Measurements from ENCODE around the gene TANGO2.

TANGO2 gene

DNA sequence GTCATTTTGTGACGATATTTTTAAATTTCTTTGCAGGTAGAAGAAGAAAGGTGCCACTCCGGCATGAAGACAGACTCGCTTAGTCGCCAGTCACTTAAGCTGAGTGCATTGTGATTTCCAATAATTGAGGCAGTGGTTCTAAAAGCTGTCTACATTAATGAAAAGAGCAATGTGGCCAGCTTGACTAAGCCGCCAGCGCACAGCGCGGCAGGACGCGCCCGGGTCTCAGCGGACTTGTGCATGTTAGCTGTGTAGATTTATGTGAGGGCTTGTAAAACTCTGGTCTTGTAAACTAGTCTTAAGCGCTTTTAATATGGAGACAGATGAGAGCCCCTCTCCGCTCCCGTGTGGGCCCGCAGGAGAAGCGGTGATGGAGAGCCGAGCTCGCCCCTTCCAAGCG lies 64.7 kb downstream of the TANGO2 start:
- no peak for DNase-seq (ENCODE audit: low read depth, low spot score)

DNA sequence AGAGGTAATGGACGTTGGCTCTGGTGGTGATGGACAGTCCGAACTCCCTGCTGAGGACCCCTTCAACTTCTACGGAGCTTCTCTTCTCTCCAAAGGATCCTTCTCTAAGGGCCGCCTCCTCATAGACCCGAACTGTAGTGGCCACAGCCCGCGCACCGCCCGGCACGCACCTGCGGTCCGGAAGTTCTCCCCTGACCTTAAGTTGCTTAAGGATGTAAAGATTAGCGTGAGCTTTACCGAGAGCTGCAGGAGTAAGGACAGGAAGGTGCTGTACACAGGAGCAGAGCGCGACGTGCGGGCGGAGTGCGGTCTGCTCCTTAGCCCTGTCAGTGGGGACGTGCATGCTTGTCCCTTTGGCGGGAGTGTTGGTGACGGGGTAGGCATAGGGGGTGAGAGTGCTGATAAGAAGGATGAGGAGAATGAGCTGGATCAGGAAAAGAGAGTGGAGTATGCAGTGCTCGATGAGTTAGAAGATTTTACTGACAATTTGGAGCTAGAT lies 65.2 kb downstream of the TANGO2 start:
- DNase-seq (ENCODE audit: low read depth, low spot score) = no peak

DNA sequence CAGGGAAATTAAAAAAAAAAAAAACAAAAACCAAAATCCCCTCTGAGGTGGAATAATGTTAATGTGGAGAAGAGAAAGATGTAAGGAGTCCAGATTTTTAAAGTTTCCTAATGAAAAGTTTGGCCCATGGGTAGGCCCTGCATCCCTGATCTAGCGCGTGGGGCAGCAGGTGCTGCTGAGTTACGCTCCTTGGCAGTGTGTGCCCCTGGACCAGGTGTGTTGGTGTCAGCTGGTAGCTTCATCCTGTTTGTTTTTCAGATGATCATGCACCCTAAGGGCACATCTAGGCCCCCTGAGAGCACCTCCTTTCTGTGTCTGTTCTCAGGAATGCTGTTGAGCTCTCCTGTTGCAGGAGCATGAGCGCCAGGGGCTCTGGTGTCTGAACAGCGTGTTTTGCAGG lies 65.9 kb downstream of the TANGO2 start:
- no peak for DNase-seq (ENCODE audit: low read depth, low spot score)

DNA sequence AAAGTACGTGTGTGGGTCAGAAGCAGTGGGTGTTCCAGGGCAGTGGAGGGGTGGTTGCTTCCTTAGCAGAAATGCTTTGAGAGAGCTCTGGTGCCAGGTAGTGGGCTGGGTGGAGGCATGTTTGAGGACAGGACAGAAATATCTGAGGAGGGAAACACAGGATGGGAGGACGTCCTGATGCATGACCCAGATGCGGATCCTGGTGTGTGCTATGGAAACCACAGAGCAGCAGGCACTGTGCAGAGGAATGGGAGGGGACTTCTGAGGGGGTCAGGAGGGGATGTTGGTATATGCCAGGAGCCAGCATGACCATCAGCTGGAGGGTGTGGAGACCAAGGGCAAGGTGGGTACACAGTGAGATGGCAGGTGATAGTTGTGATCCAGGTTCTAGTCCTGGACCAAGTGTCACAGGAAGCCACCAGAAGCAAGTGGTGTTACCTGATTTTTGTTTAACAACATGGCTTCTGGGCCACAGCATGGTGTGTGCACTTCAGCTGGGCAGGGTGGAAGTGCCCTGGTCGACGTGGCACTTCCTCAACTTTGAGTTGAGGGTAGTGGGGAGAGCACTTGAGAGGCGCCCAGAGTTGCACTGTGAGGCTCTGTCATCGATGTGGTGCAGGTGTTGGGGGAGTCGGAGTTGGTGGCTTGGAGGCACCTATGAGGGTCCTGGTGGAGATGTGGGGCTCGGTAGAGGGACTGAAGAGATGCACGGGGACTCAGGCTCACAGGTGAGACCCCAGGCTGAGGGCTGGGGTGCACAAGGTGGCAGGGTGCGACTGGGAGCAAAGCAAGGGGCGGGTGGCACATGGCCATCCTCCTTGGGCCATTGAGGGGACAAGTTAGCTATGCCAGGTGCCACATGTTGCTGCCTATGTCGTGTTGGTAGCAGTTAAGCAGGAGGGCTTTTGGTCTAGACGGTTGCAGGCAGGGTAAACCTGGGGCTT lies 66.7 kb downstream of the TANGO2 start:
- no peak for DNase-seq (ENCODE audit: low read depth, low spot score)

DNA sequence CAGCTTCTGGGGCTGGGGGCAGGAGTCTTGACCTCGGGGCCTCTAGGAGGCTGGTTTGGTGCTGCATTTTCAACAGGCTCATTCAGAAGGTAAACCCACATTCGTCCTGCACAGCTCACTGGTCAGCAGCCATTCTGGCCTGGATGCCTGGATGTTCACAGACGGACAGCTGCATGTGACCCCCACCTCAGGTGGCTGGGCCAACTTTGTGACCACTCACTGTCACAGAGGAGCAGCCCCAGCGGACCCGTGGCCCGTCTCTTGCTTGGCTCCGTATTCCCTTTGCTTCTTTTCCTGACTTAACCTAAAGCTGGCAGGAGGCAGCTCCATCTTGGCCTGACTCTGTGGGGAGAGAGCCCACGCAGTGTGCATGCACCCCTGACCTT lies 67.3 kb downstream of the TANGO2 start:
- DNase-seq (ENCODE audit: low read depth, low spot score) = no peak

DNA sequence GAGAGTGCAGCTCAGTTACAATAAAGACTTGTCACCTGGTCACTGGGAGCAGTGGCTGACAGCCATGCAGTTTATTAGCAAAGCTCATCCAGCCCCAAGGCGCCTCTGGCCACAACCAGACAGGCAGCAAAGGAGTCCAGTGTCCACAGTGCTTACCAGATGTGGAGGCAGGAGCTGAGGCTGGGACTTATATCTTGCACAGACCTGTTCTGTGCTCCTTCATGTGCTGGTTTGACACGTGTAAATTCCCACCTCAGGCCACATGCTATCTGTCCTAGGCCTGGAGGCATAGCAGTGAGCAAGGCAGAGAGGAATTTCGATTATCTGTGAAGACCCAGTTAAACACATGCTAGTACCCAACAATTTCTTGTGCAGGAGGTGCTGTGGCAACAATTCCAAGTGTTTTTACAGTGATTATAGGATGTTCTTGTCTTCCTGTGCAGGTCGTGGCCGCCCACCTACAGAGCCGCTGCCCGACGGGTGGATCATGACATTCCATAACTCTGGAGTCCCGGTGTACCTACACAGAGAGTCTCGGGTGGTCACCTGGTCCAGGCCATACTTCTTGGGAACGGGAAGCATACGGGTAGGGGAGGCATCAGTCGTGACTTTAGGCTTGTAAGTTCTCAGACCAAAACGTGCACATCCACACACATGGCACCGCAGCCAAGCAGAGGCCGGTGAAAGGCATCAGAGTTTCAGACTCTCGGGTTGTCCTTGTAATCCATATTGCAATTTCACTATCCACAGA lies 68.5 kb downstream of the TANGO2 start:
- no peak for DNase-seq (ENCODE audit: low read depth, low spot score)

DNA sequence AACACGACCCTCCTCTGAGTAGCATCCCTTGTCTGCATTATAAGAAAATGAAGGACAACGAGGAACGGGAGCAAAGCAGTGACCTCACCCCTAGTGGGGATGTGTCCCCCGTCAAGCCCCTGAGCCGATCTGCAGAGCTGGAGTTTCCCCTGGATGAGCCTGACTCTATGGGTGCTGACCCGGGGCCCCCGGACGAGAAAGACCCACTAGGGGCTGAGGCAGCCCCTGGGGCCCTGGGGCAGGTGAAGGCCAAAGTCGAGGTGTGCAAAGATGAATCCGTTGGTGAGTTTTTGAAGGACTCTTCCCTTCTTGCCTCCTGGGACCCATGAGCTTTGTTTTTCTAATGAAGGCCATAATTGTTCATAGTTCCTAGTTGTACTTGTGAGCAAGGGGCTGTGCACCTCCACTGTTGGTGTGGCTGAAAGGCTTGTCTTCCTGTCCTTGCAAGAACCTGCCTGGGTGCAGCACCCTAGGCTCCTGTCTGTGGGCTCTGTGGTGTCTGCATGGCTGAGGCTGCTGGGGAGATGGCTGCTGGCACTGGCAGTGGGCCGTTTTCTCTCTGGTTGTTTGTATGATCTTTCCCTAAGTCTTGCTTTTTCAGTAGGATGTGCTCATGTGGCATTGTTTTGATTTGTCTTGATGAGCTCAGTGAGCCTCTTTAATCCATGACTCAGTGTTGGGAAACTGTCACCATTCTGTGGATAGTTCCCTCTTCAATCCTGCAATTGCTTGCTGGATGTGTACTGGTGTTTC lies 69.2 kb downstream of the TANGO2 start:
- DNase-seq (ENCODE audit: low read depth, low spot score) = no peak

DNA sequence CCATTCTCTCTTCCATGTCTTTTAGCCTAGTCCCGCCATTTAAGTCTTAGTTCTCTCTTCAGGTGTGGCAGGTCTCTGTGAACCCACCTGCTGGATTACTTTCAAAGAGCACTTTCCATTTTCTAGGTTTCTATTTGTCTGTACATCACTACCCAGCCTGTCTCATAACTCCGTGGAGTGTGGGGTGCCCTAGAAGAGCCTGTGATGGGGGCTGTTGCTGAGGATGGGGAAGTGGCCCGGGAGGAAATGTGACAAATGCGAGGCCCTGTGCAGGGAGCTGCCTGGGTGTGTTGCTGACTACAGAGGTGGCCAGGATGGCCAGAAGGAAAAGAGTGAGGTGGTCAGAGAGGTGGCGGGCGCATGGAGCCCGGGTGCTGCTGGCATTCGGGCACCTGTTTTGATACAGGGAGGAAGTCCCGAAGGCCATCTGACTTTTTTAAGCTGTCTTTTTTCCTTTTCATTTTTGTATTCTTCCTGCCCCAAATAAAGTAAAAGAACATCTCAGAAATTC lies 69.9 kb downstream of the TANGO2 start:
- no peak for DNase-seq (ENCODE audit: low read depth, low spot score)

DNA sequence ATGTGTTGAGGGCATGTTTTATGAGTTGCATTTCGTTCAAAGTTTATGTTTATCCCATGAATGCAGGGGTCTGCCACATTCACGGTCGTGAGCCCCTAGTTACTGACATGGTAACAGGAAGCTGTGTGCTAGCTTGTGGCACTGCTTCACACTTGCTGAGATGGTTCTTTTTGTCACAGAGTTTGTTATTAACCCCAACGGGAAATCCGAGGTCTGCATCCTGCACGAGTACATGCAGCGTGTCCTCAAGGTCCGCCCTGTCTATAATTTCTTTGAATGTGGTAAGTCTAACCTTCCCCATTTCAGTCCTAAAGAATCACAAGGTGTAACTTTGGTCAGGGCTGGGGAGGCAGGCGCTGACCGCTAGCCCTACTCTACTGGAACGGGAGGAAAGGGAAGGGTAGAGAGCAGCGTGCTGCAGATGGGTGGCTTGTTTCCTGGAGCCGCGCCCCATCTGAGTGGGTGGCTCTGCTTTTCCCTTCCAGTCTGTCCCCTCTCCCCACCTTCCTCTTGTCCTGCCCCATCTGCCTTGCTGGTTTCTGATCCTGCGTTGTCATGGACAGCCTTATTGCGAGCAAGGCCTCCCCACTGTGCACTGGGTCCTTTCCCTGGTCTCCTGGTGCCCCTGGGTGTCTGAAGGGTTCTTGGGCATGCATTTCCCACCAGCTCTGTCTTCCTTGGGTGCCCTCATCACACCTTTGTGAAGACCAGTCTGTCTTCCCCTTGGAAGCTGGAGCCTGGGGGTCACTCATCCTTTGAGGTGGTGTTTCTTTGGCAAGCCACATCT lies 71.0 kb downstream of the TANGO2 start:
- DNase-seq (ENCODE audit: low read depth, low spot score) = no peak

DNA sequence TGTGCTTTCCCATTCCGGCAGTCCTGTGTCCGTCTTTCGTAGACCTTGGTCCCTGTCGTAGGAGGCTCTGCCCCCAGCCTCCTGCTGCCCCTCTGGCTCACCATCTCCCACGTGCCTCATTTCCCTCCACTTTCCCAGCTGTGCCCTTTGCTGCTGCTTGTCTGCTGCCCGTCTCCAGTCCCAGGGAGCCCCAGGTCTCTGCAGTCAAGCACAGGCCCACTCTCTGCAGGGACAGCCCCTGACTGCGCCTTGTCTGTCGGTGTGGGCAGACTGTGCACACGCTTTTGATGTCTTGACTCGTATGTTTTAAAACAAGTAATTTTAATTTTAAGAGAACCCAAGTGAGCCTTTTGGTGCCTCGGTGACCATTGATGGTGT lies 71.6 kb downstream of the TANGO2 start:
- no peak for DNase-seq (ENCODE audit: low read depth, low spot score)

DNA sequence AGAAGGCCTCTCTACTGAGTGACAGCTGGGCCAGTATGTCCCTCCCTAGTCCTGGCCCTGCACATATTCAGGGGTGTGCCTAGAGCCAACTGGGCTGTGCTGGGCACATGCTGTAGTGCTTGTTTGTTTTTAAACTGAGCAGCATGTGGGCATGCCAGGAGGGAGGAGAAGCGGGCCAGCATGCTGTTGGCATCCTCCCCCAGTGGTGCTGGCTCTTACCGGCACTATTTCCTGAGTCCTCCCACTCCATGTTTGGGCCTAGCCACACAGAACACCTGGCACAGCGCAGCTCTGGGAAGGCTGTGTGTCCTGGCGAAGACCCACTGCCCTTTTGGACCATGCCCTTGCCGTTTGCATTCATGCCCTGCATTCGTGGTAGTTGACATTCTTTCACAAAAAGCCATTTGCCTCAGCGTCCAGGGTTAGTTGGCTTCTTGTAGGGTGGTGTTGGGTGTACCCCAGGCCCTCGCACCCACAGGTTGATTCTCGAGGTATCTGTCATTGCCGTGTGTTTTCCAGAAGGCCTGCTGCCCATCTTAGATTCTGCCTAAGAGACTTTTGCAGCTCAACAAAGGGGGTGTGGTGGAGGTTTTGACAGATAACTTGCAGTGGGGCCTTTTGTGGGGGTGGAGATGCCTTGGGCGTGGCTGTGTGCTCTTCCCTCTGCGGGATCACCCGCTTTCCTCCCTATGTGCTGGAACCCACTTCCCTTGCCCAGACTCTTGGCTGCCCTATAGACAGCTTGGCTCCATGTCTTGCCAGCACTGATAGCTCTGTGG lies 72.7 kb downstream of the TANGO2 start:
- no peak for DNase-seq (ENCODE audit: low read depth, low spot score)

DNA sequence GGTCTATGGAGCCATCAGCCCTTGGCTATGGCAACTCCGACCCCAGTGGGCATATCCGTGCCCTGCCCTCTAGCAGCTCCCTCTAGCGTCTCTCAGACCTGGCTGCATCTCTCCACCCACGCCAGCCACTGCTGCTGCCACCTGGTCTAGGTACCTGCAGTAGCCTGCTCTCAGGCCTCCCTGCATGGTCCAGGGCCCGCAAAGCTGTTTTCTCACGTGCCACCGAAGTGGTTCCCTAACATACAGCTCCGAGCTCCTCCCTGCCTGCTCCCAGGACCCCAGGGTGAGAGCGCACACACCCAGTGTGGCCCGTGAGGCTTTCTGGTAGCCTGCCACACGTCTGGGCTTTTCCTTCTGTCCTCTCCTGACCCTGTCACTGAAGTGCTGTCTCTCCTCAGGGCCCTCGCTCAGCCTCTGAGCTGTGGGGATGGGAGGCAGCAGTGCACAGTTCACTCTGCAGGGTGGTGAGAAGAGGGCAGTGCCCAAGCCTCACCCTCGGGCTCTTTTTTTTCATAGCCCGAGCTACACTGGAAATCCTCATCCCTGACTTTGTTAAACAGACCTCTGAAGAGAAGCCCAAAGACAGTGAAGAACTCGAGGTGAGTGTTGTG lies 73.4 kb downstream of the TANGO2 start:
- no peak for DNase-seq (ENCODE audit: low read depth, low spot score)

DNA sequence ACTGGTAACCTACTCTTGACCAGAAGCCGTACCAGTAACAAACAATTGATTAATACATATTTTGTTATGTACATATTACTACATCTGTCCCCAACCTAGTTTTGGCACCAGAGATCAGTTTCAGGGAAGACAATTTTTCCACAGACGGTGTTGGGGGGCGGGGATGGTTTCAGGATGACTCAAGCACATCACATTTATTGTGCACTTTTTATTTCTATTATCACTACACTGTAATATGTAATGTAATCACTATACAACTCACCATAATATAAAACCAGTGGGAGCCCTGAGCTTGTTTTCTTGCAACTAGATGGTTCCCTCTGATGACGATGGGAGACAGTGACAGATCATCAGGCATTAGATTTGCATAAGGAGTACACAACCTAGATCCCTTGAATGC lies 74.6 kb downstream of the TANGO2 start:
- no peak for DNase-seq (ENCODE audit: low read depth, low spot score)

DNA sequence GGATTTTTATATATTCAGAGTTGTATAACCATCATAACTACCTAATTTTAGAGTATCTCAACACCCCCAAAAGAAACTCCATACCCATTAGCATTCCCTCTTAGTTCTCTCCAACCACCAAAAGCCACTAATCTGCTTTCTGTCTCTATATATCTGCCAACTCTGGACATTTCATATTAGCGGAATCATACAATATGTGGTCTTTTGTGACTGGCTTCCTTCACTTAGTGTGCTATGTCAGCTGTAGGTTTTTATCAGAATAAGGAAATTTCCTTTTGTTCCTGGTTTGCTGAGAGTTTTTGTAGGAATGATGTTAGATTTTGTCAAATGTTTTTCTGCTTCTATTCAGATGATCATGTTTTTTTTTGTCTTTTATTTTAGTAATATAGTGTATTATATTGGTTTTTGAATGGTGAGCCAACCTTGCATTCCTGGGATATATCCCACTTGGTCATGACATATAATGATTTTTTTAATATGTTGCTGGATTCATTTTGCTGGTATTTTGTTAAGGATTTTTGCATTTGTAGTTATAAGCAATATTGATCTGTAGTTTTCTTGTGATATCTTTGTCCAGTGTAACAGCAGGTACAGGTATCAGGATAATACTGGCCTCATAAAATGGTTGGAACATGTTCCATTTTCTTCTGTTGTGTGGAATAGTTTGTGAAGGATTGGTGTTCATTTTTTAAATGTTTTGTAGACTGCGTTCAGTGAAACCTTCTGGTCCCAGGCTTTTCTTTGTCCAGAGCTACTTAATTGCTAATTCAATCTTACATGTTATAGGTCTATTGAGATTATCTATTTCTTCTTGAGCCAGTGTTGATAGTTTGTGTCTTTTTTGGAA lies 75.9 kb downstream of the TANGO2 start:
- no peak for DNase-seq (ENCODE audit: low read depth, low spot score)

DNA sequence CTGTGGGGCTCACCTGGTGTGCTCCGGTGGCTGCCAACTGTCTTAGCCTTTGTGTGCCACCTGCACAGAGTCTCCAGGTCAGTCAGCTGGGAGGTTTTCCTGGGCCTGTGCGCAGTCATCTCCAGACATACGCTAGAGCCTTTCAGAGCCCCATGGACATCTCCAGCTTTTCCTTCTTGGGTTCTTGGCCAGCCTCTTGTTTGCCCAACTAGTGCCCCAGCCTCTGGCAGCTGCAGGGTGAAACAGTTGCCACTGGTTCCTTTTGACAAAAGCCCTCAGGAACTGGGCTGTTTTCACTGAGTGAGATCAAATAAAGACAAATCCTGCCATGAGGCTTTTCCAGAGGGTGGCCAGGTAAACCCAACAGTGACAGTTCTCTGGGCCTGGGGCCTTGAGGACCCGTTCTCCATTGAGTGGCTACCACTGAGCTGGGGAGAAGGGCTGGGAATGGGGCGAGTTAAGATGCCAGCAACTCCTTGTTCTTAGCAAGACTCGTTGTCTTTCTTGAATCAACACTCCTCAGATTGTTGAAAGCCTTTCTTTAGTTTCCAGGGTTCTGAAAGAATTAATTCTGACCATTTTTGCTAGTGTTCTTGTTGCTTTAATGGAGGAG lies 78.3 kb downstream of the TANGO2 start:
- no peak for DNase-seq (ENCODE audit: low read depth, low spot score)

DNA sequence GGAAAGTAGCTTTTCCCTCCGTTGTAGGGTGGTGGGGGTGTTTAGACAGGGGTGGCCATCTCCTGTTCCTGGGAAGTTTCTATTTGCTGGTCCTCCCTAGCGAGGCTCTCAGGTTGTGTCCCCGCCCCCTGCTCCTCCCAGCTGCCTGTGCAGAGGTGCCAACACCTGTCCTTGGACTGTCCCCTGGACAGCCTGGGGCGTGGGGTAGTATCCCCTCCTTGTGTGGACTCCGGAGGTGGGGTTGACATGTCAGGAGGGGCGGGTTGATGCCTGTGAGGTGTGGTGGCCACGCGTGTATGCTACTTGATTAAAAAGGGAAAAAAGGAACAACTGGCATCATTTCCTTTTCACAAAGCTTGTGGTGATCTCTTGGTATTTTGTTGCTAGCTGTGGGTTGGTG lies 80.7 kb downstream of the TANGO2 start:
- DNase-seq (ENCODE audit: low read depth, low spot score) = no peak

DNA sequence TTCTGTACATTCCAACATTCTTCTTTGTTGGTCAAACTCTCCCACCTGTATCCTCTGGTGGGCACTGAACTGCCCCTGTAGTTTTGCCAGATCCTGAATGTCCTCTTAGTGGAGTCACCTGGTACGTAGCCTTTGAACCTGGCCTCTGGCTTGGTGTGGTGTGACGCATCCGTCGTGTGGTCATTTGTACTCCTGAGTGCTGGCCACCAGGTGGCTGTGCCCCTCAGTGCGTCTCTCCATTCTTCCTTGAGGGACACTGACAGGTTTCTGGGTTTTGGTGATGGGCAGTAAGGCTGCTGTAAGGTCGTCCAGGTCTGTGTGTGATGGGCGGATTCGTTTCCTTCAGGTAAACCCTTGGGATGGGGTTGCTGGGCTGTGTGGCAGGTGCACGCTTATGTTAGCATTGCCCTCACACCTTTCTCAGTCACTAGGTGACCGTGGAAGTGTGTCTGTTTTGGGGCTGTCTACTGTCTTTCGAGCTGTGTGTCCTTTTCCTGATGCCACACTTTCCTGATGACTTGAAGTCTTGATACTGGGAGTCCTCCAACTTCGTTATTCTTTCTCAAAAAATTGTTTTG lies 81.4 kb downstream of the TANGO2 start:
- no peak for DNase-seq (ENCODE audit: low read depth, low spot score)

Data from smooth muscle cell of the brain vasculature (primary cell).